HG03103 (cell line): ENCODE results near the gene CBR1.
A peak's percentile ranks its signal among the peaks of the same experiment; 100 is the strongest.
"Not testable (repeated sequence)": the region's sequence is repeated elsewhere in the genome, so short reads cannot be mapped to it uniquely, and the experiment has no call there.

Experiments
- ATAC-seq: cut with Tn5 transposase; IDR thresholded peaks from one replicate; pipeline ENCODE4 v1.9.1; 2021; ENCODE audit warnings: low read depth; ENCODE audit not compliant: unreplicated experiment

The CBR1 gene

DNA sequence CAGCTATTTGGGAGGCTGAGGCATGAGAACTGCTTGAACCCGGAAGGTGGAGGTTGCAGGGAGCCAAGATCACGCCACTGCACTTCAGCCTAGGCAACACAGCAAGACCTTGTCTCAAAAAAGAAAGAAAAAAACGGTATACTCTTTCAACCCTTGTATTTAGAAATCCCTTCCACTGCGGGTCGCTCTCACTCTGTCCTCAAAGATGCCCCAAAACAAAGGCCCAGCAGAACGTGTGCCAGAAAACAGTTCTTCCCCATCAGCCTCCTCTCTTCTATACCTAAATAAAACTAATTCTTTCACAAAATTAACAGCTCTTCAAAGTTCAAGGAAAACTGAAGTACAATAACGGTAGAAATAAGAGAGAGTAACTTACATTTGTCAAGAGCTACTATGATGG lies 22.7 kb upstream of the CBR1 start:
- ATAC-seq, result no peak

DNA sequence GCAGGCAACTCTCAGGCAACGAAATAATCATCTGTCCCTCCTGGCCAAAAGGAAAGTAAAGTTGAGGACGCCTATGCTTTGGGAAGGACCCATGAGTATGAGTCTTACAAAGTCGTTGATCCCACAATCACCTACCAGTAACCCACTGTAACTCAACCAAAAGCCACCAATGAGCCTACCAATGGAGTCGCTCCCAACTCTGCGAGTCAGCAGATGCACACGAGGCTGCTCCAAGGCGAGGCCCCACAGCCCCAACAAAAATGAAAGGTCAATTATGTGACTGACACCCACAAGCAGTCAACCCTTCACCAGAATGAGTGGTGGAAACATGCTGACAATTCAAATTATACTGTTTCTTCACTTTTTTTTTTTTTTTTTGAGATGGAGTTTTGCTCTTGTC lies 21.5 kb upstream of the CBR1 start:
- no peak for ATAC-seq

- no peak for ATAC-seq
These were observed 16.7 kb upstream of the CBR1 start for GRCh38 chr21:36052860-36053714.

DNA sequence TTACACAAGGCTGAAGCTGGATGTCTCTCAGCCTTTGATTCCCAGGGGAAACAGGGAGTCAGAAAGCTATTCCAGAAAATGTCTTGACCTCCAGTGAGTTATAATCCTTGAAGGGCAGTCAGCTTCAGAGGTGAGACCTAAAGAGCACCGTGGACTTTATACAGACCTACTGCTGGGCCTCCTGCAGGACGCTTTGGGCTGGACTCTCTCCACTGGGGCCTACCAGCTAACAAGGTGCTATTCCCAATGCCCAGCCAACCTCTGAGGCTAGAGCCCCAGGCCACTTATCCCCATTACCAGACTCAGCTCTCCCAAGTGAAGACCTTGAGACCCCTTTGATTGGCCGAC lies 16.1 kb upstream of the CBR1 start:
- no peak for ATAC-seq

- ATAC-seq, result no peak
These were observed 14.3 kb upstream of the CBR1 start for GRCh38 chr21:36055551-36055950.

- ATAC-seq, result peak; percentile 37
These were observed 10.0 kb upstream of the CBR1 start for GRCh38 chr21:36059823-36060158.

GRCh38 chr21:36060159-36060921 lies 9.5 kb upstream of the CBR1 start, which contains the start of gene SETD4:
TSS of gene SETD4 (minus strand) at chr21:36060526. CDS start at chr21:36058888, 1,638 bp downstream.
- peak; percentile 77 for ATAC-seq

GRCh38 chr21:36061445-36061844 lies 8.4 kb upstream of the CBR1 start:
- no peak for ATAC-seq

- no peak for ATAC-seq
These were observed 6.3 kb upstream of the CBR1 start for GRCh38 chr21:36063375-36064084.

DNA sequence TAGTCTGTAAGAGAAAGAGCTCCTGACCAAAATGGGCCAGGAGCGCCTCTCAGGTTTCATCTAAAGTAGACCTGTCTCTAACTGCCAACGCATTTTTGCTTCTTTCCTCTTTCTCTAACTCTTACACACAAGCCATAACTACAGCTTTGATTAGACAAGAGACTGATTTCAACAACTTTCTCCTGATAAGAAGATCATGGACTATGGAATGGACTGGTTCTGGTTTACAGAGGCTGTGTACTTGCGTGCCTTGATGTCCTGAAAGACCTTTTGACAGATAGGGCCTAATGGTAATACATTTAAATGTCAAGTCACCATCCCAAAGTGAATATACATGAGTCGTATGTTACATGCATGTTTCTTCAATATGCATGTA lies 5.8 kb upstream of the CBR1 start:
- no peak for ATAC-seq

DNA sequence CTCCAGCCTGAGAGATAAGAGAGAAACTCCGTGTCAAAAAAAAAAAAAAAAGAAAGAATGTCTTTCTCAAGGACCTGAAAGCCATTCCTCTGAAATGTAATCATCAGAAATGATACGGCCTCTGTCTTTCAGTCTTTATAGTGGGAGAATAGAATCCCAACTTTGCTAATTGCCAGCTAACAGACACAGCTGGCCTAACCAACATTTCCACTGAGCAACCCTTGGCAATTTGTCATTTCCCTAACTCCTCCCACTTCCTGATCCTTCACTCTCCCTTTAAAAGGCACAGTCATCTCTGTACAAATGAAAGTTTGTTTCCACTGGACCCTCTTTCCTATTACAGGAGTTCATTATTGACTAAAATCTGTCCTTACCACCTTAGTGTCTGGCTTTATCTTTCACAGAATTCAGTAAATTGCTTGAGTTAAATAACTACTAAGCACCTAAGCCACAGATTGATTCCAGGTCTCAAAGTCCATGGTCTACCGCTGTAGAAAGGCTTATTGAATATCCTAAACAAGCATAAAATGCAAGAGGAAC lies 4.3 kb upstream of the CBR1 start:
- ATAC-seq, result no peak

DNA sequence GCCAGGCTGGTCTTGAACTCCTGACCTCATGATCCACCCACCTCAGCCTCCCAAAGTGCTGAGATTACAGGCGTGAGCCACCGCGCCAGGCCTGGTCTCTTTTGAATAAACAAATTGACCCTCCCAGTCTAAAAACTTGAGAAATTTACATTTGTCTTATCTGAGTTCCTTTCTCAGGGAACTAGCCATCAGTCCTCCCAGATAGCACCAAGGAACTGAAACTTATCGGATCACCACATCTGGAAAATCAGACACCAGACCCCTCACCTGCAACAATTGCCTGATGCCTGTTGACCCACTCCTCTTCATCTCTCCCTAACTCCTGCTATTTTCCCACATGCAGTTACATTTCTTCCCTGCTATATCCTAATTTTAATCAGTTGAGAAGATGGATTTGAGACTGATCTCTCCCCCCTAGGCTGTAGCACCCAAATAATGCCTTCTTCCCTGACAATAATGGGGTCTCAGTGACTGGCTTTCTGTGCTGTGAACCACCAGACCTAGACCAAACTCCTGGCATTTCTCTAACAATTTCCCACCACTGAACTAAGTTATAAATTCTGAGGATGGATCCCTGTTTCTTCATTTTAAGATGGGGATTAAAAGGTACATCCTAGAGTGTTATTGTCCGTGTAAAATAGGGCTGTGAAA lies 951 bp upstream of the CBR1 start:
- ATAC-seq, result no peak

DNA sequence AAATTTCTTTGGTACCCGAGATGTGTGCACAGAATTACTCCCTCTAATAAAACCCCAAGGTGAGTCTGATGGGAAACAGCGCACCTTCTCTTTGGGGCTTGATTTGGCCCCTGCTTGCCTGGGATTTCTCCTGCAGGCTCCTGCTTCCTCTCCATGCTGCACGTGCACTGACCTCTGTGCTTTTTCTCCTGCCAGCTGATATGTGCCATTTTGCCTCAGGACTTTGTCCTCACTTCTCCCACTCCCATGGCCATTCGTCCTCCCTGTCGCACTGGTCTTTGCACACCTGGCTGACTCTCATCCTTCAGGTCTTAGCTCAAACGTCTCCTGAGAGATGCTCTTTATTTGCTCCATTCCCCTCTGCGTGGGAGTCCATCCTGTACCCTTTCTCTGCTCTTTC lies 1.2 kb downstream of the CBR1 start:
- ATAC-seq, result no peak

GRCh38 chr21:36072453-36073162 lies 2.8 kb downstream of the CBR1 start:
- no peak for ATAC-seq

- no peak for ATAC-seq
These were observed 3.4 kb downstream of the CBR1 start for GRCh38 chr21:36073181-36073580.

- ATAC-seq, result not testable (repeated sequence)
These were observed 4.1 kb downstream of the CBR1 start for GRCh38 chr21:36073911-36074310.

GRCh38 chr21:36075171-36075570 lies 5.3 kb downstream of the CBR1 start:
- no peak for ATAC-seq

DNA sequence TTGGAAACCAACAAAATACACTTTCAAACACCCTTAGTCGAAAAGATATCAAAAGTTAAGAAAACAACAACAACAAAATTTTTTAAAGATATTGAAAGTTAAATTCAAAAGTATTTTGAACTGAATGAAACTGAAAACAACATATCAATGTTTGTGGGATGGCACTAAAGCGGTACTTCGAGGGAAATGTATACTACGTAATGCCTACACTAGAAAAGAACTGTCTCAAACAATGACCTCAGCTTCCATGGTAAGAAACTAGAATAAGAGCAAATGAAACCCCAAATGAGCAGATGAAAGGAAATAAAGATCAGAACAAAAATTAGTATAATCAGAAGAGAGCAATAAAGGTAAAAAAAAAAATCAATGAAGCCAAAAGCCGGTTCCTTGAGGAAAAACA lies 6.1 kb downstream of the CBR1 start:
- no peak for ATAC-seq

GRCh38 chr21:36076878-36077655 lies 7.2 kb downstream of the CBR1 start:
- no peak for ATAC-seq
